Activated T-cell treated with anti-CD3 and anti-CD28 coated beads for 24 hours (primary cell): ENCODE results near the gene NEURL4.
"Not testable (repeated sequence)": the region's sequence is repeated elsewhere in the genome, so short reads cannot be mapped to it uniquely, and the experiment has no call there.

Experiments used
- DNase-seq: peaks from one replicate; pipeline ENCODE4 v3.0.0-alpha.2; 2020; ENCODE audit warnings: low read depth

The NEURL4 gene

DNA sequence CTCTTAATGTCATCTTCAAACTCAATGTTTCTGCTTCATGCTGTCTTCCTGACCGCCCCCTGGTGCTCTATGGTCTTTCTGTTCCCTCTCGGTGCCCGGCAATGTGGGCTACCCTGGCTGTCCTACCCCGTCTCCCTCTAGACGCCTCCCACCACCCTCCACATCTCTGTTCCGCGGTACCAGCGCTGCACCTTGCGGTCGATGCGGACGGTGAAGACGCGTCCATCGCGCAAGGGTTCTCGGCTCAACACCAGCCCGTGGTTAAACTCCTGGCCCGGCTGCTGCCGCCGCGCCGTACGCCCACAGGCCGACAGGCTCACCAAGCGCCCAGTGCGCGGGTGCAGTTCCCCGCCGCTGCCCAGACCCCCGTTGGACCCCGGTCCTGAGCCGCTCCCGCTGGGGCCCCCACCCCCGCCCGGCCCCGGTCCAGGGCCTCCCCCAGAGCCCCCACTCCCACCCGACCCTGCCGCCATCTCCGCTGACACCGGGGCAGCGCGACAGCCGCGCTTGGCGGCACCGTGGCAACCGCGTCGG lies at the start of gene NEURL4:
NEURL4 (minus strand) TSS at position 496 of the 534 bp plus-strand sequence; CDS start at position 473, 23 bp downstream.
- no peak for DNase-seq

- no peak for DNase-seq
Measured at GRCh38 chr17:7374353-7374752, 45.2 kb upstream of the NEURL4 start.

DNA sequence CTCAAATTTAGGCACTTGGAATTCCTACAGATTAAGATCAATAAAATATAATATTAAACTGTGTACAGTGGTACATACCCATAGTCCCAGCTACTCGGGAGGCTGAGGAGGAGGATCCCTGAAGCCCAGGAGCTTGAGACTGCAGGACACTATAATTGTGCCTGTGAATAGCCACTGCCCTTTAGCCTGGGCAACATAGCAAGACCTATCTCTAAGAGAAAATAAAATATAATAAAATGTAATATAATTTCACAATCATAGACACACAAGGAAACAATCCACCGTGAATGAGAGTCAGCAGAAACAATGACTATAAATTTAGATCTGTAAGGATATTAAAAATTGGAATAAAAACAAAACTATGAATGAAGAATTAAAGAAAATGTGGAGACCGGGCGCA lies 41.7 kb upstream of the NEURL4 start:
- DNase-seq: no peak

DNA sequence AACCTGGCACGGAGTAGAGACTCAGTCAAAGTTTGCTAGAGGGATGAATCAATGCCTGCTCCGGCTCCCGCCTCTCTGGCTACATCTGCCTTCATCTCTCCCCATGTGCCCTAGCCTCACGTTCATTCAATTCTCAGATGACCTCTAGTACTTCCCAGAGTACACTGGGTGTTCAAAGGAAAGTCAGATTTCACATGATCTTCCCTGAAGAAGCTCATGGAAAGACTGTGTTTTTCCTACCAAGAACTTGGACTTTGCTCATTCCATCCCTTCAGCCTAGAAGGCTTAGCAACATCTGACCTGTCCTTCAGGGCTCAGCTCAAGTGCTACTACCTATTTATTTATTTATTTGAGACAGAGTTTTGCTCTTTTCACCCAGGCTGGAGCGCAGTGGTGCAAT lies 40.7 kb upstream of the NEURL4 start:
- no peak for DNase-seq

GRCh38 chr17:7368599-7368994 lies 39.5 kb upstream of the NEURL4 start:
- not testable (repeated sequence) for DNase-seq

GRCh38 chr17:7367918-7368598 lies 38.9 kb upstream of the NEURL4 start:
- no peak for DNase-seq

GRCh38 chr17:7367083-7367482 lies 37.9 kb upstream of the NEURL4 start:
- DNase-seq: no peak

GRCh38 chr17:7365963-7366362 lies 36.8 kb upstream of the NEURL4 start:
- not testable (repeated sequence) for DNase-seq

DNA sequence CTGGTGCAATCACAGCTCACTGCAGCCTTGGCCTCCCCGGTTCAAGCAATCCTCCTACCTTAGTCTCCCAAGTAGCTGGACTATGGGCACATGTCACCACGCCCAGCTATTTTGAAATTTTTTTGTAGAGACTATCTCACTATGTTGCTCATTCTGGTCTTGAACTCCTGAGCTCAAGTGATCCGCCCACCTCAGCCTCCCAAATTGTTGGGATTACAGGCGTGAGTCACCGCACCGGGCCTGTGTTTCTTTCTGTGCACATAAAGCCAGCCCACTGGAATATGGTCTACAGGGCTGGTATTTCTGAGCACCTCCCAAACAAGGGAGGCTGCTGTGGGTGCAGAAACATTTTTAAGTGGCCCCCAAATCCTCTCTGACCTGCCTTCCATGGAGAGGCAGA lies 34.2 kb upstream of the NEURL4 start:
- no peak for DNase-seq

DNA sequence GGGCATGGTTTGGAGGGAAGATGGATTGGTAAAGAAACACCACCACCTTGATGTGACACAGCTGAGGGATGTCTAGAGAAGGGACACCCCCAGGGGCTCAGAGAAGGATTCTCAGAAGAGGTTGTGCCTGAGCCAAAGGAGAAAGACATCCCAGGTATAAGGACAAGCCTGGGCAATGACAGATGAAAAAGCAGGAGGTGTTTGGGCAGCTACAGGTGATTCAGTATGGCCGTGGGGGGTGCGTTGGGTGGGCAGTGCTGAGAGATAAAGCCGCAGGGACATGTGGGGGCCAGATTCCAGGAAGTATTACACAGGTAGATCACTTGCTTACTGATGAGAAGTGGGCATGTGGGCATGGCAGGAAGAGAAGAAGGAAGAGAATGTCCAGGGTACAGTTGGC lies 32.8 kb upstream of the NEURL4 start:
- DNase-seq: no peak

DNA sequence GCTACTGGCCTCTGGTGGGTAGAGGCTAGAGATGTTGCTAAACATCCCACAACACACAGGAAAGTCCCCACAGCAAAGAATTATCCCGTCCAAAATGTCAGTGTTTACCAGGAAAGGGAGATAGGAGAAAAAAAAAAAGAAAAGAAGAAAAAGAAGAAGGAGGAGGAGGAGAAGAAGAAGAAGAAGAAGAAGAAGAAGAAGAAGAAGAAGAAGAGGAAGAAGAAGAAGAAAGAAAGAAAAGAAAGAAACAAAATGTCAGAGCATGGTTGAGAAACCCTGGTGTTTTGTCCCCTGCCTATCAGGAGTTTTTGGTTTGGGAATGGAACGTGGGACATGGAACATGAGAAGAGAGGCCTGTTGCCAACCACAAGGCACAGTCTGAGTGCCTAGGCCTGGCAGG lies 28.2 kb upstream of the NEURL4 start:
- DNase-seq: no peak

- no peak for DNase-seq
Measured at GRCh38 chr17:7356756-7357155, 27.6 kb upstream of the NEURL4 start.

DNA sequence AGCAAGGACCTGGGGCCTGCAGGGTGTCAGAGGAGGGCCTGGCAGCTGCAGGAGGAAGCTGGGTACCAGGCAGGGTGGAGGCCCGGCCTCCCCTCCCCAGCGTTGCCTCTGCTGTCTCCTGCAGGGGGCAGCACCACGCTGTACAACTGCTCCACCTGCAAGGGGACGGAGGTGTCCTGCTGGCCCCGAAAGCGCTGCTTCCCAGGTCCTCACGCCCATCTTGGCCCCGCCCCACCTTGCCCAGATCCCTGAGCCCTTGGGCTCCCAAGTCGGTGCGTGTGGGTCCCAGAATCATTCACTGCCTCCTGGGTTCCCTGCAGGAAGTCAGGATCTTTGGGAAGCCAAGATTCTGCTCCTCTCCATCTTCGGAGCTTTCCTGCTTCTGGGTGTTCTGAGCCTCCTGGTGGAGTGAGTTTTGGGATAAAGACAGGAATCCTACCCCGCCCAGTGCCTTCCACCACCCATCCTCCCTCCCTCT lies 27.0 kb upstream of the NEURL4 start:
- DNase-seq: peak; percentile 76

DNA sequence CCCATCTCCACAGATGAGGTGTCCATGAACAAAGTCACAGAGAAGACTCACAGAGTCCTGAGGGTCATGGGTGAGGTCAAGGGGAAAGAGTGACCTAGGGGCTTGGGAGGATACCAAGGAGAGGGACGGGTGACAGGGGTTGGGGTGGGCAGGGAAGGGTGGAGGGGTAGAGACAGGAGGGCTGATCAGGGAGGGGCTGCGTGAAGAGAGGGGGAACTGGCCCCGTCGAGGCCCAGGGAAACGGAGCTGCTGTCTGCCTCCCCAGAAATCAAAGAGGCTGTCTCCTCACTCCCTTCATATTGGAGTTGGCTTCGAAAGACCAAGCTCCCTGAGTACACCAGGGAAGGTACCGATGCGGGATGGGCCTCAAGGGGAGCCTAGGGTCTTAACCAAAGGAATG lies 26.4 kb upstream of the NEURL4 start:
- DNase-seq: no peak

- no peak for DNase-seq
Measured at GRCh38 chr17:7355053-7355452, 25.9 kb upstream of the NEURL4 start, which contains the start of gene TMEM95. TMEM95 (plus strand) TSS chr17:7355156; CDS start chr17:7355205, 49 bp downstream.

GRCh38 chr17:7354262-7354843 lies 25.2 kb upstream of the NEURL4 start:
- DNase-seq: no peak

DNA sequence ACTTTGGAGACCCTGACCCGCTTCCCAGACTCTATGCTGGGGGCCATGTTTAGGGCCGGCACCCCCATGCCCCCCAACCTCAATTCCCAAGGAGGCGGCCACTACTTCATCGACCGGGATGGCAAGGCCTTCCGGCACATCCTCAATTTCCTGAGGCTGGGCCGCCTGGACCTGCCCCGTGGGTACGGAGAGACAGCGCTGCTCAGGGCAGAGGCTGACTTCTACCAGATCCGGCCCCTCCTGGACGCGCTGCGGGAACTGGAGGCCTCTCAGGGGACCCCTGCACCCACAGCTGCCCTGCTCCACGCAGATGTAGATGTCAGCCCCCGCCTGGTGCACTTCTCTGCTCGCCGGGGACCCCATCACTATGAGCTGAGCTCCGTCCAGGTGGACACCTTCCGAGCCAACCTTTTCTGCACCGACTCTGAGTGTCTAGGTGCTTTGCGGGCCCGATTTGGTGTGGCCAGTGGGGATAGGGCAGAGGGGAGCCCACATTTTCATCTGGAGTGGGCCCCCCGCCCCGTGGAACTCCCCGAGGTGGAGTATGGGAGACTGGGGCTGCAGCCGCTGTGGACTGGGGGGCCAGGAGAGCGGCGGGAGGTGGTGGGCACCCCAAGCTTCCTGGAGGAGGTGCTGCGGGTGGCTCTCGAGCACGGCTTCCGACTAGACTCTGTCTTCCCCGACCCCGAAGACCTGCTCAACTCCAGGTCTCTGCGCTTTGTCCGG lies 23.9 kb upstream of the NEURL4 start:
- no peak for DNase-seq

DNA sequence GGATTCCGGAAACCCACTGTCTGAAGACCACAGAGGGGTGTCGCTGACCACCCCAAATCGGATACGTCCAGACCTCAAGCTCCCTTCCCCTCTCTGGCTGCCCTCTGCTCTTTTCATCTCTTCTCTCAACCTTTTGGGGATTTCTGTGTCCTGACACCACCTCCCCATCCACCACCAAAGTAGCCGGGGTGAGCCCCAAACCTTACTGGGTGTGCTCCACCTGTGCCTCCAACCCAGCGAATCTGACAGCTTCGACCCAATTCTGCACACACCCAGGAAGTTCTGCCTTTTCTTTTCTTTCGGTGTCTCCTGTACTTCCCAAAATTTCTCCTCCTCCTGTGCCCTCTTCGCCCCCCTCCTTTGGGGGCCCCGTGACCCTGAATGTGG lies 23.4 kb upstream of the NEURL4 start:
- no peak for DNase-seq

DNA sequence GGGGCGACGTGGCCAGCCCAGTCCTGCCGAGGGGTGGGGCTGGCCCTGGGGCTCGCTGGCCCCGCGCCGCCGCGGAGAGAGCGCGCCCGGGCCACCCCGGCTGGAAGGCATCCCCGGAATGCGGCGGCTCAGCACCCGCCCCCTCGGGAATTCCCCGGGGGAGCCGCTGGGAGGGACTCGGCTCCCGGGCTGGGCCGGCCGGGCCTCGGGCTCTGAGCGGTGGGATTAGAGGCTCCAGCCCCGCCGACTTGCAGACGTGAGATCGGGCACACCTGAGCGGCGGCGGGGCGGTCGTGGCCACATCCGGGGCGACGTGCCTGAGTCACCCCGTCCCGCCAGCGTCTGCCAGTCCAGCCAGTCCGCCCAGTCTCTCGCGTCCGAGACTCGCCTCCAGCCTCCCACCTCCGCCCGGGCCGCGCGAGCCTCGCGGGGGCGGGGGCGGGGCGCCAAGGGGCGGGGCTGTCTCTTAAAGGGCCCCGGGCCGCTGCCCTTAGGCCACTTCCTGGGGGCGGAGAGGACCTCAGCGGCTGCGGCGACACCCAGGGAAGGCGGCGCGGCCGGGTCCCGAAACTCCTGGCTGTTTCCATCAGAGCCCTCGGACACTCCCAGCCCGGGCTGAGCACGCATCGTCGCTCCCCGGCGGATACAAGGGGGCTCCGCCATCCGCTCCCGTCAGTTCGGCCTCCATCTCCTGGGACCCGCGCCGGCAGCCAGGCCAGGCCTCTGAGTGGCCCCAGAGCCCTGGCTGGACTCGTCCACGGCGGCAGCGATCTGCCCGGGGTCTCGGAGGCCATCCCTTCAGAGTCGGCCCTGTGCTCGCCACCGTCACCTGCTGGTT lies 22.7 kb upstream of the NEURL4 start, which contains the start of gene KCTD11:
KCTD11 (plus strand) TSS at position 498 of the 838 bp plus-strand sequence.
- DNase-seq: peak; percentile 50

- DNase-seq: no peak
Measured at GRCh38 chr17:7348478-7349242, 19.5 kb upstream of the NEURL4 start.
